Measurements from ENCODE around the gene HELB. TPM values are rescaled to one million over a fixed set of nuclear protein-coding genes. Genes with fewer than 3 reads are reported as not detected.

Gene HELB
- total RNA-seq, 2 donors from 2014 or later: 29.4 to 45.9 TPM

- peak; percentile 48 to 84 for ATAC-seq
- H3K9me3 Mint-ChIP-seq: no peaks in the 10 kb centered on the region
- H3K36me3 Mint-ChIP-seq: peaks cover 17 to 38% of the 10 kb centered on the region in 2 donors
- peak overlapping the region in 1 of 2 donors; percentile 55 for H3K27ac Mint-ChIP-seq
- DNase-seq (ENCODE audit: low spot score in 2 of 2): no peak
These were observed 29.5 kb downstream of the HELB start for GRCh38 chr12:66331814-66332213.

GRCh38 chr12:66335746-66336145, 33.5 kb downstream of the HELB start:
- Mint-ChIP-seq H3K9me3 (peaks cover 4 to 5% of the 10 kb centered on the region in 2 donors), H3K27ac (no peak overlapping the region), H3K36me3 (peaks cover 26 to 44% of the 10 kb centered on the region in 2 donors)
- ATAC-seq: no peak
- DNase-seq (ENCODE audit: low spot score in 2 of 2): no peak

GRCh38 chr12:66337381-66338010, 35.2 kb downstream of the HELB start:
- Mint-ChIP-seq H3K9me3 (peaks cover 7% of the 10 kb centered on the region in 2 donors), H3K27ac (no peak overlapping the region), H3K36me3 (peaks cover 29 to 44% of the 10 kb centered on the region in 2 donors)
- DNase-seq (ENCODE audit: low spot score in 2 of 2): no peak
- ATAC-seq: no peak

- ATAC-seq (no peak), DNase-seq (ENCODE audit: low spot score in 2 of 2) (no peak)
- Mint-ChIP-seq H3K36me3 (peaks cover 39 to 53% of the 10 kb centered on the region in 2 donors), H3K27ac (no peak overlapping the region), H3K9me3 (peaks cover 7% of the 10 kb centered on the region in 2 donors)
These were observed 37.8 kb downstream of the HELB start for GRCh38 chr12:66340131-66340530.

- no peak for ATAC-seq
- peaks cover 7% of the 10 kb centered on the region in 2 donors for H3K9me3 Mint-ChIP-seq
- H3K36me3 Mint-ChIP-seq: peaks cover 40 to 62% of the 10 kb centered on the region in 2 donors
- no peak overlapping the region for H3K27ac Mint-ChIP-seq
- no peak for DNase-seq (ENCODE audit: low spot score in 2 of 2)
These were observed 38.8 kb downstream of the HELB start for GRCh38 chr12:66341126-66341525.

GRCh38 chr12:66345212-66345611, 42.9 kb downstream of the HELB start:
- H3K9me3 Mint-ChIP-seq: peaks cover 3 to 4% of the 10 kb centered on the region in 2 donors
- DNase-seq (ENCODE audit: low spot score in 2 of 2) (no peak), ATAC-seq (no peak)
- peaks cover 37 to 56% of the 10 kb centered on the region in 2 donors for H3K36me3 Mint-ChIP-seq
- H3K27ac Mint-ChIP-seq: peak overlapping the region; percentile 9 to 56

- no peak for DNase-seq (ENCODE audit: low spot score in 2 of 2)
- Mint-ChIP-seq H3K36me3 (peaks cover 29 to 49% of the 10 kb centered on the region in 2 donors), H3K9me3 (peaks cover under 1 to 3% of the 10 kb centered on the region in 2 donors), H3K27ac (peak overlapping the region in 1 of 2 donors; percentile 70)
- no peak for ATAC-seq
These were observed 43.7 kb downstream of the HELB start for GRCh38 chr12:66345956-66346355.

GRCh38 chr12:66351301-66351700, 49.0 kb downstream of the HELB start:
- no peak for ATAC-seq
- Mint-ChIP-seq H3K9me3 (no peaks in the 10 kb centered on the region), H3K27ac (no peak overlapping the region), H3K36me3 (peaks cover 1 to 8% of the 10 kb centered on the region in 2 donors)
- DNase-seq (ENCODE audit: low spot score in 2 of 2): no peak

- Mint-ChIP-seq H3K27ac (no peak overlapping the region), H3K9me3 (no peaks in the 10 kb centered on the region), H3K36me3 (peaks cover 0 to 8% of the 10 kb centered on the region in 2 donors)
- ATAC-seq (no peak), DNase-seq (ENCODE audit: low spot score in 2 of 2) (no peak)
These were observed 49.9 kb downstream of the HELB start for GRCh38 chr12:66352197-66352596.

GRCh38 chr12:66352899-66353298, 50.6 kb downstream of the HELB start:
- DNase-seq (ENCODE audit: low spot score in 2 of 2): no peak
- no peak for ATAC-seq
- Mint-ChIP-seq H3K36me3 (peaks cover 0 to 8% of the 10 kb centered on the region in 2 donors), H3K9me3 (no peaks in the 10 kb centered on the region), H3K27ac (peak overlapping the region in 1 of 2 donors; percentile 0)

- ATAC-seq (no peak), DNase-seq (ENCODE audit: low spot score in 2 of 2) (no peak)
- peaks cover 0 to 8% of the 10 kb centered on the region in 2 donors for H3K36me3 Mint-ChIP-seq
- H3K27ac Mint-ChIP-seq: peak overlapping the region in 1 of 2 donors; percentile 29
- H3K9me3 Mint-ChIP-seq: no peaks in the 10 kb centered on the region
These were observed 52.0 kb downstream of the HELB start for GRCh38 chr12:66354291-66354690.

GRCh38 chr12:66359300-66359699, 57.0 kb downstream of the HELB start:
- no peak for DNase-seq (ENCODE audit: low spot score in 2 of 2)
- H3K27ac Mint-ChIP-seq: no peak overlapping the region
- no peaks in the 10 kb centered on the region for H3K36me3 Mint-ChIP-seq
- no peak for ATAC-seq
- no peaks in the 10 kb centered on the region for H3K9me3 Mint-ChIP-seq

GRCh38 chr12:66361703-66362102, 59.4 kb downstream of the HELB start:
- ATAC-seq: no peak
- Mint-ChIP-seq H3K27ac (peak overlapping the region in 1 of 2 donors; percentile 25), H3K36me3 (no peaks in the 10 kb centered on the region), H3K9me3 (no peaks in the 10 kb centered on the region)
- no peak for DNase-seq (ENCODE audit: low spot score in 2 of 2)

- H3K9me3 Mint-ChIP-seq: no peaks in the 10 kb centered on the region
- H3K27ac Mint-ChIP-seq: no peak overlapping the region
- ATAC-seq (no peak), DNase-seq (ENCODE audit: low spot score in 2 of 2) (no peak)
- no peaks in the 10 kb centered on the region for H3K36me3 Mint-ChIP-seq
These were observed 63.6 kb downstream of the HELB start for GRCh38 chr12:66365718-66366490.

GRCh38 chr12:66367015-66367667, 64.8 kb downstream of the HELB start:
- H3K27ac Mint-ChIP-seq: no peak overlapping the region
- no peak for ATAC-seq
- no peak for DNase-seq (ENCODE audit: low spot score in 2 of 2)
- H3K9me3 Mint-ChIP-seq: no peaks in the 10 kb centered on the region
- H3K36me3 Mint-ChIP-seq: no peaks in the 10 kb centered on the region

GRCh38 chr12:66371982-66372381, 69.7 kb downstream of the HELB start:
- Mint-ChIP-seq H3K9me3 (no peaks in the 10 kb centered on the region), H3K27ac (no peak overlapping the region), H3K36me3 (no peaks in the 10 kb centered on the region)
- ATAC-seq (no peak), DNase-seq (ENCODE audit: low spot score in 2 of 2) (no peak)

- Mint-ChIP-seq H3K9me3 (no peaks in the 10 kb centered on the region), H3K27ac (no peak overlapping the region), H3K36me3 (no peaks in the 10 kb centered on the region)
- DNase-seq (ENCODE audit: low spot score in 2 of 2) (no peak), ATAC-seq (no peak)
These were observed 73.3 kb downstream of the HELB start for GRCh38 chr12:66375560-66375959.

All from activated naive CD4-positive, alpha-beta T cell treated with anti-CD3 and anti-CD28 coated beads, Interleukin-2, amount 50 U/mL, for 72 hours (primary cell).